ENCODE results near the gene KRTAP6-3. TPM values are rescaled to one million over a fixed set of nuclear protein-coding genes. Genes with fewer than 3 reads are reported as not detected.

The KRTAP6-3 gene
- total RNA-seq, 3 donors from 2014 or later = not detected

DNA sequence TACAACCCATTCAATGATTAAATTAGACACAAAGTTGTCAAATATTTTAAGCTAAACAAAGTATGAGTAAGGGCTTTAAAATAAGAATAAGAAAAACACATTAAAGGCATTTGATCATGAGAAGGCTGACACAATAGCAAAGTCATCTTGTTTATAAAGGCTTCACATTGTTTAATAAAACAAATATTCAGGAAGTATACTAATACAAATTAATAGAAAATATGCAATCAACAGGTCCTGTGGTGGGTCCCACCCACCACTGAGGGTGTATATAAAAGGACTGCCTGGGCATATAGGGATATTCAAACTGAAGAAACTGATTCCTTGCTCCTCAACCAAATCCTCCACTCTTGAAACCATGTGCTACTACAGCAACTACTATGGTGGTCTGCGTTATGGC, 42.7 kb downstream of the KRTAP6-3 start, which contains the start of gene KRTAP20-2:
Gene KRTAP20-2, plus strand, starts transcription at position 301 of the 400 bp plus-strand sequence. Its CDS starts 58 bp downstream, at position 359.
- DNase-seq (ENCODE audit: low spot score in 2 of 2) = no peak
- Histone ChIP-seq H3K9me3 (no peaks in the 10 kb centered on the region), H3K27me3 (no peaks in the 10 kb centered on the region), H3K4me1 (no peaks in the 10 kb centered on the region), H3K27ac (no peak within 1 kb of the TSS), H3K4me3 (no peak within 1 kb of the TSS), H3K36me3 (no peaks in the 10 kb centered on the region)
- TF ChIP-seq, protein P1, sequence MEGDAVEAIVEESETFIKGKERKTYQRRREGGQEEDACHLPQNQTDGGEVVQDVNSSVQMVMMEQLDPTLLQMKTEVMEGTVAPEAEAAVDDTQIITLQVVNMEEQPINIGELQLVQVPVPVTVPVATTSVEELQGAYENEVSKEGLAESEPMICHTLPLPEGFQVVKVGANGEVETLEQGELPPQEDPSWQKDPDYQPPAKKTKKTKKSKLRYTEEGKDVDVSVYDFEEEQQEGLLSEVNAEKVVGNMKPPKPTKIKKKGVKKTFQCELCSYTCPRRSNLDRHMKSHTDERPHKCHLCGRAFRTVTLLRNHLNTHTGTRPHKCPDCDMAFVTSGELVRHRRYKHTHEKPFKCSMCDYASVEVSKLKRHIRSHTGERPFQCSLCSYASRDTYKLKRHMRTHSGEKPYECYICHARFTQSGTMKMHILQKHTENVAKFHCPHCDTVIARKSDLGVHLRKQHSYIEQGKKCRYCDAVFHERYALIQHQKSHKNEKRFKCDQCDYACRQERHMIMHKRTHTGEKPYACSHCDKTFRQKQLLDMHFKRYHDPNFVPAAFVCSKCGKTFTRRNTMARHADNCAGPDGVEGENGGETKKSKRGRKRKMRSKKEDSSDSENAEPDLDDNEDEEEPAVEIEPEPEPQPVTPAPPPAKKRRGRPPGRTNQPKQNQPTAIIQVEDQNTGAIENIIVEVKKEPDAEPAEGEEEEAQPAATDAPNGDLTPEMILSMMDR (IDR thresholded peaks at IDR 0.05) = no peak
- no peak for TF ChIP-seq POLR2AphosphoS5 (IDR thresholded peaks at IDR 0.05)
- TF ChIP-seq POLR2A (IDR thresholded peaks at IDR 0.05) = no peak
- intact Hi-C loops (cut with DNase I; ENCODE audit: low total_unique reads) = no loop called here

DNA sequence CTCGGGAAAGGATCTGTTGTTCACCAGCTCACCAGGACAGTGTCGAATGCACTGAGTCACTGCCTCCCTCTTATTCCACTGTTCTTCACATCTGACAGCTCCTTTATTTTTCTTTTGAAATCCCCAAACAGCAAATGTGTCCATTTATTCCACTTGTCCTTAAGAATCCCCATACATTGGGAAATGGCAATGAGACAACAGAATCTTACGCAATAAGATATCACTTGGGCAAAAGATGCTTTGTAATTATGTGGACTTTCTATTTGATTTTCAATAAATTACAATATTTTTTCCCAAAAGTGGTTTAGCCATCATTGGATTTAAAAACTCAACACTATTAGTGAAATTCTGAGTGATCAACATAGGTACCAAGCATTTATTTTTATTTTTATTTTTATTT, 46.4 kb downstream of the KRTAP6-3 start:
- Histone ChIP-seq H3K4me1 (no peaks in the 10 kb centered on the region), H3K27me3 (no peaks in the 10 kb centered on the region), H3K4me3 (no peak overlapping the region), H3K9me3 (no peaks in the 10 kb centered on the region), H3K36me3 (no peaks in the 10 kb centered on the region), H3K27ac (no peak overlapping the region)
- no peak for DNase-seq (ENCODE audit: low spot score in 2 of 2)
- TF ChIP-seq, protein P1 (IDR thresholded peaks at IDR 0.05) = no peak
- TF ChIP-seq POLR2AphosphoS5 (IDR thresholded peaks at IDR 0.05) (no peak), POLR2A (IDR thresholded peaks at IDR 0.05) (no peak)
- intact Hi-C loops (cut with DNase I; ENCODE audit: low total_unique reads) = no loop called here

DNA sequence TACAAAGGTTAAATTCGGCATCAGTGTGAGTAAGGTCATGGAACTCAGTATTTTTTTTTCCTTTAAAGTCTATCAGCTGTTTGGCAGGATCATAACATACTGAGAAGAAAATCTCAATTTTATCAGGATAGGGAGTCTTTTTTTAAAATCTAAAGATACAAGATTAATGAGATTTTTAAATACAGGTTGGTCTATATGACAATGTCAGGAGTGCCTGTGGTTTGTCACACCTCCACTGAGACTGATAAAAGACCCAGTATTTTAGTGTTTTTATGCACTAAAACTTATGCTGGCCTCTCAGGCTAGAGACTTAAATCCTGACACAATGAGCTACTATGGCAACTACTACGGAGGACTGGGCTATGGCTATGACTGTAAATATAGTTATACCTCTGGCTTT, 50.3 kb downstream of the KRTAP6-3 start, which contains the start of gene KRTAP20-3:
Gene KRTAP20-3, plus strand, starts transcription at position 301 of the 400 bp plus-strand sequence.
- no peaks in the 10 kb centered on the region for H3K4me1 ChIP-seq
- no peaks in the 10 kb centered on the region for H3K27me3 ChIP-seq
- H3K27ac ChIP-seq = no peak within 1 kb of the TSS
- no peaks in the 10 kb centered on the region for H3K36me3 ChIP-seq
- TF ChIP-seq POLR2A (IDR thresholded peaks at IDR 0.05) (no peak), POLR2AphosphoS5 (IDR thresholded peaks at IDR 0.05) (no peak)
- TF ChIP-seq, protein P1 (IDR thresholded peaks at IDR 0.05) = no peak
- H3K9me3 ChIP-seq = no peaks in the 10 kb centered on the region
- intact Hi-C loops (cut with DNase I; ENCODE audit: low total_unique reads) = no loop called here
- DNase-seq (ENCODE audit: low spot score in 2 of 2) = no peak
- H3K4me3 ChIP-seq = no peak within 1 kb of the TSS

Other genes with a start within 250 kb of the KRTAP6-3 start
- not detected for gene KRTAP23-1, start 243.8 kb upstream of the KRTAP6-3 start, total RNA-seq
- not detected for gene KRTAP13-2, start 220.2 kb upstream of the KRTAP6-3 start, total RNA-seq
- not detected for gene KRTAP13-1, start 196.4 kb upstream of the KRTAP6-3 start, total RNA-seq
- not detected for gene KRTAP13-3, start 166.5 kb upstream of the KRTAP6-3 start, total RNA-seq
- gene KRTAP13-4, start 162.2 kb upstream of the KRTAP6-3 start, total RNA-seq = not detected
- gene KRTAP15-1, start 152.2 kb upstream of the KRTAP6-3 start, total RNA-seq = not detected
- gene KRTAP19-1, start 112.1 kb upstream of the KRTAP6-3 start, total RNA-seq = not detected
- gene KRTAP19-2, start 105.0 kb upstream of the KRTAP6-3 start, total RNA-seq = not detected
- not detected for gene KRTAP19-3, start 100.4 kb upstream of the KRTAP6-3 start, total RNA-seq
- gene KRTAP19-4, start 95.3 kb upstream of the KRTAP6-3 start, total RNA-seq = not detected
- not detected for gene KRTAP19-5, start 90.3 kb upstream of the KRTAP6-3 start, total RNA-seq
- gene KRTAP19-6, start 50.6 kb upstream of the KRTAP6-3 start, total RNA-seq = not detected
- not detected for gene KRTAP19-7, start 31.1 kb upstream of the KRTAP6-3 start, total RNA-seq
- gene KRTAP22-2, start 2.0 kb upstream of the KRTAP6-3 start, total RNA-seq = not detected
- not detected for gene KRTAP6-2, start 6.5 kb downstream of the KRTAP6-3 start, total RNA-seq
- gene KRTAP22-1, start 8.6 kb downstream of the KRTAP6-3 start, total RNA-seq = not detected
- not detected for gene KRTAP6-1, start 21.5 kb downstream of the KRTAP6-3 start, total RNA-seq
- gene KRTAP20-1, start 24.0 kb downstream of the KRTAP6-3 start, total RNA-seq = not detected
- not detected for gene KRTAP20-4, start 28.2 kb downstream of the KRTAP6-3 start, total RNA-seq
- gene KRTAP20-2, start 42.8 kb downstream of the KRTAP6-3 start, total RNA-seq = not detected
- gene KRTAP20-3, start 50.4 kb downstream of the KRTAP6-3 start, total RNA-seq = not detected
- gene KRTAP21-3, start 126.3 kb downstream of the KRTAP6-3 start, total RNA-seq = not detected
- gene KRTAP21-2, start 154.8 kb downstream of the KRTAP6-3 start, total RNA-seq = not detected
- gene KRTAP21-1, start 163.0 kb downstream of the KRTAP6-3 start, total RNA-seq = not detected
- not detected for gene KRTAP8-1, start 220.8 kb downstream of the KRTAP6-3 start, total RNA-seq
- not detected for gene KRTAP7-1, start 237.3 kb downstream of the KRTAP6-3 start, total RNA-seq